OCI-LY1 (cell line): ENCODE data around the gene WASF1.

Experiments
- H2AFZ ChIP-seq: fragments of 200-600 bp; sonication (generic), shearing (Covaris generic); 2 replicates; pipeline ENCODE4 v1.6.0; 2014; ENCODE audit warnings: antibody characterized with exemption, mild to moderate bottlenecking, low read length
- H3F3A ChIP-seq: fragments of 200-600 bp; sonication (generic), shearing (Covaris generic); 2 replicates; pipeline ENCODE4 v1.6.0; 2014; ENCODE audit warnings: mild to moderate bottlenecking, antibody characterized with exemption, low read length, moderate library complexity; ENCODE audit not compliant: insufficient read depth
- H3K27ac ChIP-seq: fragments of 200-600 bp; sonication (generic); 2 replicates; pipeline ENCODE4 v1.5.1; 2014; ENCODE audit warnings: low read length, mixed run types, mild to moderate bottlenecking, low read depth; ENCODE audit not compliant: poor library complexity, severe bottlenecking
- H3K27me3 ChIP-seq: fragments of 200-600 bp; sonication (generic); 2 replicates; pipeline ENCODE4 v1.6.0; 2014; ENCODE audit warnings: antibody characterized with exemption, mild to moderate bottlenecking, low read length, moderate library complexity; ENCODE audit not compliant: insufficient read depth
- H3K36me3 ChIP-seq: fragments of 200-600 bp; sonication (generic); 2 replicates; pipeline ENCODE4 v1.6.1; 2014; ENCODE audit warnings: mild to moderate bottlenecking, antibody characterized with exemption, low read length, moderate library complexity, mixed read lengths; ENCODE audit not compliant: insufficient read depth
- H3K4me1 ChIP-seq: fragments of 200-600 bp; sonication (generic); 2 replicates; pipeline ENCODE4 v1.5.1; 2014; ENCODE audit warnings: mild to moderate bottlenecking, low read length, moderate library complexity; ENCODE audit not compliant: insufficient read depth, severe bottlenecking
- H3K4me2 ChIP-seq: fragments of 200-600 bp; sonication (generic), shearing (Covaris generic); 2 replicates; pipeline ENCODE4 v1.6.1; 2014; ENCODE audit warnings: low read length
- H3K4me3 ChIP-seq: fragments of 200-600 bp; sonication (generic); 2 replicates; pipeline ENCODE4 v1.5.1; 2014; ENCODE audit warnings: low read length, low read depth, mild to moderate bottlenecking, mixed read lengths; ENCODE audit not compliant: poor library complexity, severe bottlenecking
- H3K79me2 ChIP-seq: fragments of 200-600 bp; shearing (Covaris generic); 2 replicates; pipeline ENCODE4 v1.6.1; 2016; ENCODE audit warnings: mixed run types, low read length, mixed read lengths; ENCODE audit not compliant: insufficient read depth
- H3K9ac ChIP-seq: fragments of 200-600 bp; sonication (generic), shearing (Covaris generic); 2 replicates; pipeline ENCODE4 v1.6.1; 2014; ENCODE audit warnings: mild to moderate bottlenecking, low read length, mixed read lengths
- H3K9me2 ChIP-seq: fragments of 200-600 bp; sonication (generic), shearing (Covaris generic); 2 replicates; pipeline ENCODE4 v1.6.1; 2014; ENCODE audit warnings: low read depth, mild to moderate bottlenecking, low read length, mixed read lengths
- H3K9me3 ChIP-seq: fragments of 200-600 bp; shearing (Covaris generic); 2 replicates; pipeline ENCODE4 v1.6.1; 2014; ENCODE audit warnings: low read length, mixed read lengths
- H4K20me1 ChIP-seq: fragments of 200-600 bp; sonication (generic), shearing (Covaris generic); 2 replicates; pipeline ENCODE4 v1.6.0; 2016; ENCODE audit warnings: mild to moderate bottlenecking, low read length; ENCODE audit not compliant: insufficient read depth
- EZH2 ChIP-seq: fragments of 200-600 bp; sonication (generic), shearing (Covaris generic); IDR thresholded peaks from 2 replicates; pipeline ENCODE4 v1.8.0; 2017; ENCODE audit warnings: borderline replicate concordance, mixed run types, mild to moderate bottlenecking, antibody characterized with exemption, low read length, moderate library complexity, mixed read lengths
- TF ChIP-seq, protein P1 (sequence below): fragments of 200-600 bp; sonication (generic), shearing (Covaris generic); IDR thresholded peaks from 2 replicates; pipeline ENCODE4 v1.5.1; 2017; ENCODE audit warnings: mild to moderate bottlenecking, antibody characterized with exemption, low read length, moderate library complexity, mixed read lengths

WASF1 gene

DNA sequence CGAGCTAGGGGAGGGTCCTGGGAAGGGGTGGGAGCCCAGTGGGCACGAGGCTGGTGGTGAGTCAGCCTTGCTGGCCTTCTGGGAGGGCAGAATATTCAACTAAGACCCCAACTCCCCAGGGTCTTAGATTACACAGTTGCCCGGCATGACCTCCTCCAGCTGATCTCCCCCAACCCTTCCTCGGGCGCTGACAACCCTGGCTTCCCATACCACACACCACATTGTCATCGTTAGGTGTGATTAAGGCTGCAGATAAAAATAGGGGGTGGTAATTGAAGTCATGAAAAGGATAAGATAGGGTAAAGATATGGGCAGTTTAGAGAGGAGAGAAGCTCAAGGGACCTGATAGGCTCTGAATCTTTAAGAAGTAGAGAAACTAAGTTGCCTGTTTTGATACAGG, 11.3 kb upstream of the WASF1 start:
- H3K27me3 ChIP-seq, result no peaks in the 10 kb centered on the region
- H3K79me2 ChIP-seq, result peaks cover 72% of the 10 kb centered on the region
- H3K9ac ChIP-seq, result no peak overlapping the region
- no peaks in the 10 kb centered on the region for H4K20me1 ChIP-seq
- TF ChIP-seq, protein P1, sequence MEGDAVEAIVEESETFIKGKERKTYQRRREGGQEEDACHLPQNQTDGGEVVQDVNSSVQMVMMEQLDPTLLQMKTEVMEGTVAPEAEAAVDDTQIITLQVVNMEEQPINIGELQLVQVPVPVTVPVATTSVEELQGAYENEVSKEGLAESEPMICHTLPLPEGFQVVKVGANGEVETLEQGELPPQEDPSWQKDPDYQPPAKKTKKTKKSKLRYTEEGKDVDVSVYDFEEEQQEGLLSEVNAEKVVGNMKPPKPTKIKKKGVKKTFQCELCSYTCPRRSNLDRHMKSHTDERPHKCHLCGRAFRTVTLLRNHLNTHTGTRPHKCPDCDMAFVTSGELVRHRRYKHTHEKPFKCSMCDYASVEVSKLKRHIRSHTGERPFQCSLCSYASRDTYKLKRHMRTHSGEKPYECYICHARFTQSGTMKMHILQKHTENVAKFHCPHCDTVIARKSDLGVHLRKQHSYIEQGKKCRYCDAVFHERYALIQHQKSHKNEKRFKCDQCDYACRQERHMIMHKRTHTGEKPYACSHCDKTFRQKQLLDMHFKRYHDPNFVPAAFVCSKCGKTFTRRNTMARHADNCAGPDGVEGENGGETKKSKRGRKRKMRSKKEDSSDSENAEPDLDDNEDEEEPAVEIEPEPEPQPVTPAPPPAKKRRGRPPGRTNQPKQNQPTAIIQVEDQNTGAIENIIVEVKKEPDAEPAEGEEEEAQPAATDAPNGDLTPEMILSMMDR, result no peak
- TF ChIP-seq EZH2, result no peak
- no peak overlapping the region for H3K4me3 ChIP-seq
- H2AFZ ChIP-seq, result no peak overlapping the region
- no peaks in the 10 kb centered on the region for H3K9me3 ChIP-seq
- no peak overlapping the region for H3K27ac ChIP-seq
- no peaks in the 10 kb centered on the region for H3F3A ChIP-seq
- no peak overlapping the region for H3K4me2 ChIP-seq
- H3K4me1 ChIP-seq, result peaks cover 5% of the 10 kb centered on the region
- H3K9me2 ChIP-seq, result no peaks in the 10 kb centered on the region
- peaks cover 22% of the 10 kb centered on the region for H3K36me3 ChIP-seq

- H3K9ac ChIP-seq, result no peak overlapping the region
- H3F3A ChIP-seq, result no peaks in the 10 kb centered on the region
- H3K9me3 ChIP-seq, result no peaks in the 10 kb centered on the region
- no peak overlapping the region for H3K4me3 ChIP-seq
- H2AFZ ChIP-seq, result no peak overlapping the region
- no peak overlapping the region for H3K4me2 ChIP-seq
- no peak overlapping the region for H3K27ac ChIP-seq
- H4K20me1 ChIP-seq, result no peaks in the 10 kb centered on the region
- no peaks in the 10 kb centered on the region for H3K9me2 ChIP-seq
- H3K27me3 ChIP-seq, result no peaks in the 10 kb centered on the region
- H3K4me1 ChIP-seq, result peaks cover 7% of the 10 kb centered on the region
- peaks cover 83% of the 10 kb centered on the region for H3K79me2 ChIP-seq
- TF ChIP-seq, protein P1, result no peak
- no peak for TF ChIP-seq EZH2
- H3K36me3 ChIP-seq, result peaks cover 11% of the 10 kb centered on the region
Observed at GRCh38 chr6:110188791-110189190, 9.3 kb upstream of the WASF1 start.

DNA sequence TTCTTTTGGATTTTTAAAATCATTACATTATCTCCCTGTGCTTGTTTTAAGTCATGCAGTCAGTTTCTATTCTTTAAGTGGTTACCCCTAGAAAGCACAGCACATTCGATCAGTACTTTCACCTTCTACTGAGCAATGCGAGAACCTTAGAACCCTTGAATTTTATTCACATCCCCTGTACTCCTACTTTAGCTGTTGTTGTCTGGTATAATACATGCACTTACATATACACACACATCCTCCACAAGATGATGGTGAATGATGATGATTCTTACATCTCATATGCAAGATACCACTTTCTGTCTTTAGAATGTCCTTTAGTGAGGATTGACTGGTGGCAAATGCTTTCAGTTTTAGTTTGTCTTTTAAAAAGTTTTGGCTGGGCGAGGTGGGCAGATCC, 6.4 kb upstream of the WASF1 start:
- no peak overlapping the region for H3K9ac ChIP-seq
- peaks cover 23% of the 10 kb centered on the region for H3K36me3 ChIP-seq
- H3K27ac ChIP-seq, result no peak overlapping the region
- H2AFZ ChIP-seq, result no peak overlapping the region
- peaks cover 97% of the 10 kb centered on the region for H3K79me2 ChIP-seq
- no peaks in the 10 kb centered on the region for H3K9me2 ChIP-seq
- no peak overlapping the region for H3K4me2 ChIP-seq
- H3K4me3 ChIP-seq, result no peak overlapping the region
- no peaks in the 10 kb centered on the region for H3F3A ChIP-seq
- no peaks in the 10 kb centered on the region for H4K20me1 ChIP-seq
- H3K4me1 ChIP-seq, result peaks cover 33% of the 10 kb centered on the region
- TF ChIP-seq, protein P1, result no peak
- no peak for TF ChIP-seq EZH2
- H3K9me3 ChIP-seq, result no peaks in the 10 kb centered on the region
- H3K27me3 ChIP-seq, result no peaks in the 10 kb centered on the region
